Activated B cell treated with CpG ODN at 0.5 μM for 24 hours (primary cell): Measurements from ENCODE around the gene XRCC2. TPM values are rescaled to one million over a fixed set of nuclear protein-coding genes. Genes with fewer than 3 reads are reported as not detected.
"Not testable (repeated sequence)": the region's sequence is repeated elsewhere in the genome, so short reads cannot be mapped to it uniquely, and the experiment has no call there.

Experiments used
- ATAC-seq: fragments of 200-7000 bp; cut with Tn5 transposase; one replicate; pipeline ENCODE4 v1.10.0; 2021; ENCODE audit warnings: low read depth, mild to moderate bottlenecking, moderate library complexity
- CTCF ChIA-PET: fragments of 350-600 bp; sonication (Branson Sonifier 250); formaldehyde crosslinking; loops from one replicate; lab custom pipeline; 2021; ENCODE audit warnings: antibody characterized with exemption; lab: Charles Lee
- POLR2A ChIA-PET: fragments of 350-600 bp; sonication (Branson Sonifier 250); formaldehyde crosslinking; loops from one replicate; lab custom pipeline; 2021; ENCODE audit warnings: antibody characterized with exemption; lab: Charles Lee
- DNase-seq: peaks from one replicate; pipeline ENCODE4 v3.0.0; 2022
- H3K27ac Mint-ChIP-seq: one replicate; pipeline ENCODE4 v1.8.0; 2020; ENCODE audit warnings: mixed read lengths
- H3K27me3 Mint-ChIP-seq: one replicate; pipeline ENCODE4 v1.8.0; 2021; ENCODE audit warnings: mixed read lengths
- H3K36me3 Mint-ChIP-seq: one replicate; pipeline ENCODE4 v1.8.0; 2021; ENCODE audit warnings: low read depth, mixed read lengths
- H3K4me1 Mint-ChIP-seq: one replicate; pipeline ENCODE4 v1.8.0; 2021; ENCODE audit warnings: mixed read lengths
- H3K4me3 Mint-ChIP-seq: one replicate; pipeline ENCODE4 v1.8.0; 2020; ENCODE audit warnings: mild to moderate bottlenecking, mixed read lengths
- H3K9me3 Mint-ChIP-seq: one replicate; pipeline ENCODE4 v1.8.0; 2020; ENCODE audit warnings: mixed read lengths
- intact Hi-C: fragments of 100-400 bp; cut with micrococcal nuclease; formaldehyde crosslinking; loops from one replicate; pipeline ENCODE4 v1.15.1; 2024
- total RNA-seq: library from RNA; stranded (reverse); gene quantifications from 2 replicates; pipeline ENCODE4 v1.2.3, GENCODE V29; 2022
- TF ChIP-seq, protein P1 (sequence below): fragments of 200-600 bp; IDR thresholded peaks from one replicate; pipeline ENCODE4 v1.8.0; 2022; ENCODE audit warnings: antibody characterized with exemption, mild to moderate bottlenecking

XRCC2 gene
- total RNA-seq, 1 donor from 2014 or later: 2.3 TPM

GRCh38 chr7:152654971-152655370 lies 21.0 kb downstream of the XRCC2 start:
- ChIA-PET CTCF (no interaction called here), POLR2A (no interaction called here)
- no peak overlapping the region for H3K4me3 Mint-ChIP-seq
- intact Hi-C loops: no loop called here
- no peaks in the 10 kb centered on the region for H3K27me3 Mint-ChIP-seq
- no peak overlapping the region for H3K27ac Mint-ChIP-seq
- H3K9me3 Mint-ChIP-seq: no peaks in the 10 kb centered on the region
- TF ChIP-seq, protein P1, sequence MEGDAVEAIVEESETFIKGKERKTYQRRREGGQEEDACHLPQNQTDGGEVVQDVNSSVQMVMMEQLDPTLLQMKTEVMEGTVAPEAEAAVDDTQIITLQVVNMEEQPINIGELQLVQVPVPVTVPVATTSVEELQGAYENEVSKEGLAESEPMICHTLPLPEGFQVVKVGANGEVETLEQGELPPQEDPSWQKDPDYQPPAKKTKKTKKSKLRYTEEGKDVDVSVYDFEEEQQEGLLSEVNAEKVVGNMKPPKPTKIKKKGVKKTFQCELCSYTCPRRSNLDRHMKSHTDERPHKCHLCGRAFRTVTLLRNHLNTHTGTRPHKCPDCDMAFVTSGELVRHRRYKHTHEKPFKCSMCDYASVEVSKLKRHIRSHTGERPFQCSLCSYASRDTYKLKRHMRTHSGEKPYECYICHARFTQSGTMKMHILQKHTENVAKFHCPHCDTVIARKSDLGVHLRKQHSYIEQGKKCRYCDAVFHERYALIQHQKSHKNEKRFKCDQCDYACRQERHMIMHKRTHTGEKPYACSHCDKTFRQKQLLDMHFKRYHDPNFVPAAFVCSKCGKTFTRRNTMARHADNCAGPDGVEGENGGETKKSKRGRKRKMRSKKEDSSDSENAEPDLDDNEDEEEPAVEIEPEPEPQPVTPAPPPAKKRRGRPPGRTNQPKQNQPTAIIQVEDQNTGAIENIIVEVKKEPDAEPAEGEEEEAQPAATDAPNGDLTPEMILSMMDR: no peak
- DNase-seq: no peak
- ATAC-seq: no peak
- no peaks in the 10 kb centered on the region for H3K36me3 Mint-ChIP-seq
- no peaks in the 10 kb centered on the region for H3K4me1 Mint-ChIP-seq

DNA sequence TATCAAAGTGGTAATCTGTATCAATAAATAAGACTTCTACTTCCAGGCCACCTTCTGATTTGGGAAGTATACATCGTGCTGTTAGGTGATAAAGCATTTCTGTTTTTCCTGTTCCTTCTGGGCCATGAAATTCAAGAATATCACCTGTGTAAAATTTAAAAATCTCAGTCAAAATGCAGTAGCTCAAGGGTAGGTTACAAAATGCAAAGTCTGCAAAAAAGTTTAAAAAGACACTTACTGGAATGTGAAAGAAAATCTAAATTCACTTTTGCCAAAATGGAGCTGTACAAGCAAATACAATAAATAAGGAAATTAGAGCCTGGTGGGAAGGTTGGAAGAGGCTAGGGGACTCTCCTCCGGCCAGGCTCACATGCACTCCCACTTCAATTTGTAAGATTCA lies 26.7 kb downstream of the XRCC2 start:
- Mint-ChIP-seq H3K27ac (no peak overlapping the region), H3K4me1 (no peaks in the 10 kb centered on the region), H3K27me3 (no peaks in the 10 kb centered on the region), H3K9me3 (peaks cover 3% of the 10 kb centered on the region), H3K36me3 (no peaks in the 10 kb centered on the region), H3K4me3 (no peak overlapping the region)
- ATAC-seq: no peak
- ChIA-PET POLR2A (no interaction called here), CTCF (interaction anchor here (0.6 kb wide), 1 partner anchor 183 kb away, joined by 3 read pairs; no protein-coding TSS in a partner anchor)
- intact Hi-C loops: no loop called here
- TF ChIP-seq, protein P1: no peak
- no peak for DNase-seq

GRCh38 chr7:152647009-152647408 lies 28.9 kb downstream of the XRCC2 start:
- Mint-ChIP-seq H3K27me3 (no peaks in the 10 kb centered on the region), H3K4me3 (no peak overlapping the region), H3K4me1 (no peaks in the 10 kb centered on the region), H3K27ac (no peak overlapping the region), H3K9me3 (peaks cover 3% of the 10 kb centered on the region), H3K36me3 (no peaks in the 10 kb centered on the region)
- ChIA-PET POLR2A (no interaction called here), CTCF (no interaction called here)
- DNase-seq (no peak), ATAC-seq (no peak)
- TF ChIP-seq, protein P1: no peak
- intact Hi-C loops: no loop called here

DNA sequence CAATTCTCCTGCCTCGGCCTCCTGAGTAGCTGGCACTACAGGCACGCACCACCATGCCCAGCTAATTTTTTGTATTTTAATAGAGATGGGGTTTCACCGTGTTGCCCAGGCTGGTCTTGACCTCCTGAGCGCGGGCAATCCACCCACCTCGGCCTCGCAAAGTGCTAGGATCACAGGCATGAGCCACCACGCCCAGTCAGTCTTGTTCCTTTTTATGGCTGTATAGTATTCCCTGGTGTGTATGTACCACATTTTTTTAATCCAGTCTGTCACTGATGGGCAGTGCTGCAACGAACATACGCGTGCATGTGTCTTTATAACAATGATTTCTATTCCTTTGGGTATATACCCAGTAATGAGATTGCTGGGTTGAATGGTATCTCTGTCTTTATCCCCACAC lies 29.4 kb downstream of the XRCC2 start:
- CTCF ChIA-PET, intact Hi-C loops, H3K36me3 Mint-ChIP-seq, H3K9me3 Mint-ChIP-seq, DNase-seq, H3K27me3 Mint-ChIP-seq, H3K27ac Mint-ChIP-seq, ATAC-seq, H3K4me1 Mint-ChIP-seq, POLR2A ChIA-PET, H3K4me3 Mint-ChIP-seq: not testable (repeated sequence)

DNA sequence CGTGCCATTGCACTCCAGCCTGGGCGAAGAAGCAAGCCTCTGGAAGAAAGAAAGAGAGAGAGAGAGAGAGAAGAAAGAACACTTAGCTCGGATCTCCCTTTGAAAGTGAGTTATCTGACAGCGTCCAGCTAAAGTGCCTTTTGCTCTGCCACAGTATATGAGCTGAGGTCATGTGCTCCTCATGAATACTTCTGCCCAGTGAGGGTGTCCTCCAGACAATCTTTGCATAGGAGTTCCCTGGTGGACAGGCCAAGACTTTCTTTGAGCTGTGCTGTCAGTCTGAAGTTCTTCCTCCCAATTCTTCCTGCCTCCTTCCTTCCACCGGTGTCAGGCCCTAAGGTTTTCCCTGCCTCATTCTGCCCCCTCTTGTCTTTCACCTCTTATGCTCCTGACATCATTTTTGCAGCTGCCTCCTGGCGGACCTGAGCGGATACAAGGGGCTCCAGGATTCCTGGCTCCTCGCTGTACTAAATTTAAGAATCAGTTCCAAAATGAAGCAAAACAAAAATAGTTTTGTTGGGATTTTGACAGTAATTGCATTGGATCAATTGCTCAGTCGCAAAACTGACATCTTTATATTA lies 31.9 kb downstream of the XRCC2 start:
- Mint-ChIP-seq H3K4me1 (no peaks in the 10 kb centered on the region), H3K36me3 (no peaks in the 10 kb centered on the region), H3K4me3 (no peak overlapping the region), H3K27ac (no peak overlapping the region), H3K27me3 (no peaks in the 10 kb centered on the region), H3K9me3 (peaks cover 3% of the 10 kb centered on the region)
- DNase-seq: no peak
- ChIA-PET CTCF (no interaction called here), POLR2A (interaction anchor here (0.6 kb wide), 1 partner anchor 26 kb away, joined by 4 read pairs; no protein-coding TSS in a partner anchor)
- no peak for ATAC-seq
- TF ChIP-seq, protein P1: no peak
- intact Hi-C loops: no loop called here

GRCh38 chr7:152641384-152641783 lies 34.6 kb downstream of the XRCC2 start:
- POLR2A ChIA-PET: no interaction called here
- intact Hi-C loops: no loop called here
- Mint-ChIP-seq H3K9me3 (no peaks in the 10 kb centered on the region), H3K27ac (no peak overlapping the region), H3K27me3 (no peaks in the 10 kb centered on the region), H3K36me3 (no peaks in the 10 kb centered on the region), H3K4me3 (no peak overlapping the region), H3K4me1 (no peaks in the 10 kb centered on the region)
- DNase-seq: no peak
- TF ChIP-seq, protein P1: no peak
- no peak for ATAC-seq
- CTCF ChIA-PET: no interaction called here
